Measurements from ENCODE around the gene OCEL1.

DNA sequence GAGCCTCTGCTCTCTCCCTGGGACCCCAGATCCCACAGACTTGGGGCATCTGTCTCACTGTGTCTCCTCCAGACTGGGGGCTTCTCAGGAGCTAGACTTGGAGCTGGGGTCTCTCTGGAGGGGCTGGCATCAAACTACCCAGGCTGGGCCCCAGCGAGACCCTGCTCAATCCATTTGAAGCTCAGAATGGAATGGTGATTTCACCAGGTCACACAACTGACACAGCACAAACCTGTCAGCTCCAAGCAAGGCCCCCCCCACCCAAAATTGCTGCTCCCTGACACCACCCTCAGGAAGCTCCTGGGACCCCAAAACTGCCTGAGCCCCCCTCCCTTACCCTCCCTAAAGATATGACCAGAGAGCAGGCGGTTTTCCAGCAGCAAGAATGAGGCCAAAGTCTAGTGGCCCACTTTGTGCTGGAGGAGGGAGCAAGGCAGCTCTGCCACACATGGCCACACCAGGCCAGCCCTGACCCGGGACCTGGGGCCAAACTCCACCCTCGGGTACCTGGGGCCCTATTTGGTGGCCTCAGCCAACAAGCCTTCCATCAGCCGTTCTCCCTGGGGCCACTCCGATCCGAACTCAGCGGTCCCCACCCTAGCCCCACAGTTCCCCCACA is 17.3 kb downstream of the OCEL1 start:
- TF ChIP-seq POLR2A (IDR thresholded peaks at IDR 0.05; ENCODE audit: low read length), result no peak
- no peak for TF ChIP-seq GATA1 (IDR thresholded peaks at IDR 0.05; ENCODE audit: low read depth, low read length)
